GM12878 (cell line): Measurements from ENCODE around the gene COL1A1. TPM values are rescaled to one million over a fixed set of nuclear protein-coding genes. Genes with fewer than 3 reads are reported as not detected.

ENCODE experiments used
- BACH1 ChIP-seq: fragments of 450-650 bp; IDR thresholded peaks from 2 replicates; pipeline ENCODE4 v1.6.1; 2017; ENCODE audit warnings: mild to moderate bottlenecking, borderline replicate concordance
- BRCA1 ChIP-seq: IDR thresholded peaks from 2 replicates; pipeline ENCODE4 v1.6.1; 2011; ENCODE audit warnings: low read depth, low read length, improper control_type of control experiment
- CEBPB ChIP-seq, 2 experiments: fragments of 150-350 bp in 1 of 2; IDR thresholded peaks; 2 replicates each; pipeline ENCODE4 v1.6.1; 2012 to 2014; ENCODE audit warnings: low read depth in 2 of 2, low read length in 2 of 2, borderline replicate concordance in 1 of 2, inconsistent platforms in 1 of 2
- CHD4 ChIP-seq: fragments of 200-600 bp; sonication (generic); IDR thresholded peaks from 2 replicates; pipeline ENCODE4 v1.6.1; 2016; ENCODE audit warnings: mild to moderate bottlenecking
- ETV6 ChIP-seq, 2 experiments: fragments of 450-650 bp in 1 of 2; IDR thresholded peaks in 1 of 2; conservative IDR thresholded peaks in 1 of 2; 2 replicates each; pipeline ENCODE4 v1.6.1; 2014; ENCODE audit warnings: antibody characterized with exemption in 1 of 2, borderline replicate concordance in 1 of 2, low read depth in 1 of 2, mild to moderate bottlenecking in 1 of 2, moderate library complexity in 1 of 2
- HCFC1 ChIP-seq: fragments of 150-350 bp; IDR thresholded peaks from 2 replicates; pipeline ENCODE4 v1.6.1; 2014; ENCODE audit warnings: low read length
- HDGF ChIP-seq: fragments of 450-650 bp; IDR thresholded peaks from 2 replicates; pipeline ENCODE4 v1.6.1; 2016; ENCODE audit warnings: antibody characterized with exemption
- HSF1 ChIP-seq: fragments of 150-350 bp; IDR thresholded peaks from 2 replicates; pipeline ENCODE4 v1.6.1; 2014; ENCODE audit warnings: mild to moderate bottlenecking, low read depth, low read length
- JUND ChIP-seq: IDR thresholded peaks from 2 replicates; pipeline ENCODE4 v1.6.1; 2012; ENCODE audit warnings: low read depth, mild to moderate bottlenecking, low read length, improper control_type of control experiment, moderate library complexity
- LARP7 ChIP-seq: fragments of 450-650 bp; IDR thresholded peaks from 2 replicates; pipeline ENCODE4 v1.6.1; 2017; ENCODE audit warnings: mild to moderate bottlenecking
- NFIC ChIP-seq: IDR thresholded peaks from 2 replicates; pipeline ENCODE4 v1.6.1; 2012; ENCODE audit warnings: low read depth, mild to moderate bottlenecking, inconsistent platforms, low read length, moderate library complexity
- SMC3 ChIP-seq: IDR thresholded peaks from 2 replicates; pipeline ENCODE4 v1.6.1; 2011; ENCODE audit warnings: low read length, improper control_type of control experiment, borderline replicate concordance
- SUPT20H ChIP-seq: IDR thresholded peaks from 2 replicates; pipeline ENCODE4 v1.6.1; 2011; ENCODE audit warnings: low read depth, mild to moderate bottlenecking, low read length, moderate library complexity, borderline replicate concordance; ENCODE audit not compliant: control insufficient read depth
- TARDBP ChIP-seq: IDR thresholded peaks from 2 replicates; pipeline ENCODE4 v1.6.1; 2016; ENCODE audit warnings: borderline replicate concordance
- ZBTB4 ChIP-seq: fragments of 450-650 bp; formaldehyde crosslinking; IDR thresholded peaks from 2 replicates; pipeline ENCODE4 v1.4.0; 2022; ENCODE audit warnings: mild to moderate bottlenecking, moderate library complexity
- ZNF217 ChIP-seq: fragments of 450-650 bp; IDR thresholded peaks from 2 replicates; pipeline ENCODE4 v1.6.1; 2017; ENCODE audit warnings: antibody characterized with exemption, mild to moderate bottlenecking
- ZNF622 ChIP-seq: fragments of 450-650 bp; IDR thresholded peaks from 2 replicates; pipeline ENCODE4 v1.6.1; 2017; ENCODE audit warnings: mild to moderate bottlenecking, inconsistent platforms
- ZZZ3 ChIP-seq: IDR thresholded peaks from 2 replicates; pipeline ENCODE4 v1.6.1; 2011; ENCODE audit warnings: low read depth; ENCODE audit not compliant: control insufficient read depth, insufficient read length
- polyA plus RNA-seq, 11 experiments: library from polyadenylated mRNA; depleted of rRNA in 4 of 11; unstranded in 6 of 11; stranded (reverse) in 5 of 11; fragments of >200 nt; fragmentation: Nextera tagmentation in 4 of 11; fragmentation: Illumina TruSeq in 1 of 11; extraction: Ambion mirVana in 4 of 11; extraction: Trizol in 1 of 11; gene quantifications; 1 replicate in 1 of 11; 2 replicates in 10 of 11; pipeline versions ENCODE4 v1.2.1 to v1.2.3, GENCODE V29; 2011 to 2016; ENCODE audit warnings: inconsistent platforms in 2 of 11, missing spikeins in 2 of 11, low read depth in 1 of 11
- total RNA-seq, 4 experiments: library from RNA; depleted of rRNA in 3 of 4; stranded (reverse); fragments of >200 nt in 3 of 4; fragmentation: Illumina TruSeq in 1 of 4; extraction: Trizol in 1 of 4; gene quantifications; 2 replicates each; pipeline versions ENCODE4 v1.2.1 to v1.2.3, GENCODE V29; 2013 to 2021
- TF ChIP-seq, protein P1 (sequence below): IDR thresholded peaks from 2 replicates; pipeline ENCODE4 v1.6.1; 2012; ENCODE audit warnings: mild to moderate bottlenecking, low read depth, low read length
- TF ChIP-seq, protein P2 (sequence below): fragments of 450-650 bp; IDR thresholded peaks from 2 replicates; pipeline ENCODE4 v1.6.1; 2014; ENCODE audit warnings: mild to moderate bottlenecking

The COL1A1 gene
- total and polyA plus RNA-seq, 10 of the 15 experiments (the other 5 are each of a cell fraction or from before 2014, with no cell fraction given) = 0.18 to 7.7 (median 2.3) TPM

- TF ChIP-seq NFIC (no peak), BRCA1 (no peak), ZBTB4 (CRISPR knock-in tag) (no peak), TARDBP (no peak), LARP7 (peak; percentile 94), SMC3 (no peak), CHD4 (no peak), HSF1 (no peak), ZNF217 (no peak), BACH1 (peak; percentile 55; the same call in 1 of the 2 replicates), SUPT20H (no peak), ETV6 (conservative IDR thresholded peaks at IDR 0.05 in 1 of 2, IDR thresholded peaks at IDR 0.05 in 1 of 2; ENCODE audit: borderline replicate concordance in 1 of 2, low read depth in 1 of 2) (no peak), CEBPB (IDR thresholded peaks at IDR 0.05; ENCODE audit: borderline replicate concordance in 1 of 2, low read depth in 2 of 2, low read length in 2 of 2) (no peak), JUND (no peak), HCFC1 (no peak), ZNF622 (no peak), HDGF (no peak), ZZZ3 (no peak)
- TF ChIP-seq, protein P1, sequence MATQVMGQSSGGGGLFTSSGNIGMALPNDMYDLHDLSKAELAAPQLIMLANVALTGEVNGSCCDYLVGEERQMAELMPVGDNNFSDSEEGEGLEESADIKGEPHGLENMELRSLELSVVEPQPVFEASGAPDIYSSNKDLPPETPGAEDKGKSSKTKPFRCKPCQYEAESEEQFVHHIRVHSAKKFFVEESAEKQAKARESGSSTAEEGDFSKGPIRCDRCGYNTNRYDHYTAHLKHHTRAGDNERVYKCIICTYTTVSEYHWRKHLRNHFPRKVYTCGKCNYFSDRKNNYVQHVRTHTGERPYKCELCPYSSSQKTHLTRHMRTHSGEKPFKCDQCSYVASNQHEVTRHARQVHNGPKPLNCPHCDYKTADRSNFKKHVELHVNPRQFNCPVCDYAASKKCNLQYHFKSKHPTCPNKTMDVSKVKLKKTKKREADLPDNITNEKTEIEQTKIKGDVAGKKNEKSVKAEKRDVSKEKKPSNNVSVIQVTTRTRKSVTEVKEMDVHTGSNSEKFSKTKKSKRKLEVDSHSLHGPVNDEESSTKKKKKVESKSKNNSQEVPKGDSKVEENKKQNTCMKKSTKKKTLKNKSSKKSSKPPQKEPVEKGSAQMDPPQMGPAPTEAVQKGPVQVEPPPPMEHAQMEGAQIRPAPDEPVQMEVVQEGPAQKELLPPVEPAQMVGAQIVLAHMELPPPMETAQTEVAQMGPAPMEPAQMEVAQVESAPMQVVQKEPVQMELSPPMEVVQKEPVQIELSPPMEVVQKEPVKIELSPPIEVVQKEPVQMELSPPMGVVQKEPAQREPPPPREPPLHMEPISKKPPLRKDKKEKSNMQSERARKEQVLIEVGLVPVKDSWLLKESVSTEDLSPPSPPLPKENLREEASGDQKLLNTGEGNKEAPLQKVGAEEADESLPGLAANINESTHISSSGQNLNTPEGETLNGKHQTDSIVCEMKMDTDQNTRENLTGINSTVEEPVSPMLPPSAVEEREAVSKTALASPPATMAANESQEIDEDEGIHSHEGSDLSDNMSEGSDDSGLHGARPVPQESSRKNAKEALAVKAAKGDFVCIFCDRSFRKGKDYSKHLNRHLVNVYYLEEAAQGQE = no peak
- TF ChIP-seq, protein P2, sequence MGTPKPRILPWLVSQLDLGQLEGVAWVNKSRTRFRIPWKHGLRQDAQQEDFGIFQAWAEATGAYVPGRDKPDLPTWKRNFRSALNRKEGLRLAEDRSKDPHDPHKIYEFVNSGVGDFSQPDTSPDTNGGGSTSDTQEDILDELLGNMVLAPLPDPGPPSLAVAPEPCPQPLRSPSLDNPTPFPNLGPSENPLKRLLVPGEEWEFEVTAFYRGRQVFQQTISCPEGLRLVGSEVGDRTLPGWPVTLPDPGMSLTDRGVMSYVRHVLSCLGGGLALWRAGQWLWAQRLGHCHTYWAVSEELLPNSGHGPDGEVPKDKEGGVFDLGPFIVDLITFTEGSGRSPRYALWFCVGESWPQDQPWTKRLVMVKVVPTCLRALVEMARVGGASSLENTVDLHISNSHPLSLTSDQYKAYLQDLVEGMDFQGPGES = no peak
Measured at GRCh38 chr17:50149417-50150353, 51.7 kb downstream of the COL1A1 start (continued).
